ENCODE results near the gene GTPBP8. TPM values are rescaled to one million over a fixed set of nuclear protein-coding genes. Genes with fewer than 3 reads are reported as not detected.

Gene GTPBP8
- total and polyA plus RNA-seq, 12 donors: 4.5 to 39.6 (median 18.1) TPM

DNA sequence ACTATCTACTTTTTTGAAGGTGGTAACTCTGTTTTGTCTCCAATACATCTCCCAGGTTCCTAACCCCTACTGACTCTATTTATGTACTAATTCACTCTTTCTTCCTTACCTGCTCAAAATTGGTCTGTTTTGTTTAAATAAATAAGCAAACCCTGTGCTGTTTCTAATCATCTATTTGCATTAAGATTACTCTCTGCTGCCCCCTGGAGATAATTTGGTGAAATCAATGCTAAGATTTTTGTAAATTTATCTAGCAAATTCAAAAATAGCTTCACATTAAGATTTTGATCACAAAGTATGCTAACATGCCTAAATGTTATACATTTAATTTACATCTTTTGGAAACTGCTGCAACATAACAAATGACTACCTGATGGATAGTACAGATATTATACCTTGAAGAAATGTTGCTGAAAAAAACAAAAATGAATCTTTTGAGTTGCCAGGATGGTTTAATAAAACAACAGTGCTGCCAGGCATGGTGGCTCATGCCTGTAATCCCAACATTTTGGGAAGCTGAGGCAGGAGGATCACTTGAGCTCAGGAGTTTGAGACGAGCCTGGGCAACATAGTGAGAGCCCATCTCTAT lies 11.4 kb upstream of the GTPBP8 start:
- H3K4me3 ChIP-seq: no peak overlapping the region
- intact Hi-C loops (cut with DNase I): loop anchor here (5.0 to 10.0 kb wide), 2 partner anchors 242 to 245 kb away; no protein-coding TSS in a partner anchor
- H3K4me1 ChIP-seq (replicated peaks in 1 of 2): no peaks in the 10 kb centered on the region
- H3K36me3 ChIP-seq (replicated peaks in 1 of 2): no peaks in the 10 kb centered on the region
- H3K27ac ChIP-seq: no peak overlapping the region
- TF ChIP-seq, protein P1, sequence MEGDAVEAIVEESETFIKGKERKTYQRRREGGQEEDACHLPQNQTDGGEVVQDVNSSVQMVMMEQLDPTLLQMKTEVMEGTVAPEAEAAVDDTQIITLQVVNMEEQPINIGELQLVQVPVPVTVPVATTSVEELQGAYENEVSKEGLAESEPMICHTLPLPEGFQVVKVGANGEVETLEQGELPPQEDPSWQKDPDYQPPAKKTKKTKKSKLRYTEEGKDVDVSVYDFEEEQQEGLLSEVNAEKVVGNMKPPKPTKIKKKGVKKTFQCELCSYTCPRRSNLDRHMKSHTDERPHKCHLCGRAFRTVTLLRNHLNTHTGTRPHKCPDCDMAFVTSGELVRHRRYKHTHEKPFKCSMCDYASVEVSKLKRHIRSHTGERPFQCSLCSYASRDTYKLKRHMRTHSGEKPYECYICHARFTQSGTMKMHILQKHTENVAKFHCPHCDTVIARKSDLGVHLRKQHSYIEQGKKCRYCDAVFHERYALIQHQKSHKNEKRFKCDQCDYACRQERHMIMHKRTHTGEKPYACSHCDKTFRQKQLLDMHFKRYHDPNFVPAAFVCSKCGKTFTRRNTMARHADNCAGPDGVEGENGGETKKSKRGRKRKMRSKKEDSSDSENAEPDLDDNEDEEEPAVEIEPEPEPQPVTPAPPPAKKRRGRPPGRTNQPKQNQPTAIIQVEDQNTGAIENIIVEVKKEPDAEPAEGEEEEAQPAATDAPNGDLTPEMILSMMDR (IDR thresholded peaks at IDR 0.05): peak; percentile 54 to 76 (median 72)
- TF ChIP-seq POLR2A (IDR thresholded peaks at IDR 0.05): no peak
- no peak for DNase-seq
- WGBS, 4 donors: 57 to 72% (median 61%) methylated on average over 1 of the region's 1 CpG
- no peaks in the 10 kb centered on the region for H3K9me3 ChIP-seq (replicated peaks in 1 of 3)
- H3K27me3 ChIP-seq: no peaks in the 10 kb centered on the region

DNA sequence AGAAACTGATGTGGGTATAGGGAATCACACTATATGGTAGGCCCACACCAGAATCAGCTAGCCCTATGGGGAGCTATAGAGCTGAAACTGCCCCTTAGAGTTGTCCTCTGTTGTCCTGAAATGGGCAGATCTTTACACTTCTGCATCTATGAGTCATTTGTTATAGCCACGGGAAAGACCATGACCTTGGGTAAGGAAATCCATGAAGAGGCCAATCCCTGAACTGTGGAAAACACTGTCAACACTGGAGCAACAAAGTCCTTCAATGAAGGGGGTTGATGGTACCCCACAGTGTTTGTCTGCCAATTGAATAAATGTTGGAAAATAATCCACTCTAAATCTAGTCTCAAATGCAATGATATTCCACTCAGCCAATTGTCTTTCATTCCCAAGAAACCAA lies 10.7 kb upstream of the GTPBP8 start:
- no peak overlapping the region for H3K4me3 ChIP-seq
- WGBS, 4 donors: 0 to 17% (median 15%) methylated on average over 1 of the region's 1 CpG
- intact Hi-C loops (cut with DNase I): loop anchor here in 1 of 2 donors (10.0 kb wide), 1 partner anchor 335 kb away; the partner anchor contains the start of gene CCDC80
- TF ChIP-seq, protein P1 (IDR thresholded peaks at IDR 0.05): no peak
- TF ChIP-seq POLR2A (IDR thresholded peaks at IDR 0.05): no peak
- H3K36me3 ChIP-seq (replicated peaks in 1 of 2): no peaks in the 10 kb centered on the region
- H3K27ac ChIP-seq: no peak overlapping the region
- H3K27me3 ChIP-seq: no peaks in the 10 kb centered on the region
- no peak for DNase-seq
- no peaks in the 10 kb centered on the region for H3K9me3 ChIP-seq (replicated peaks in 1 of 3)
- H3K4me1 ChIP-seq (replicated peaks in 1 of 2): no peaks in the 10 kb centered on the region

DNA sequence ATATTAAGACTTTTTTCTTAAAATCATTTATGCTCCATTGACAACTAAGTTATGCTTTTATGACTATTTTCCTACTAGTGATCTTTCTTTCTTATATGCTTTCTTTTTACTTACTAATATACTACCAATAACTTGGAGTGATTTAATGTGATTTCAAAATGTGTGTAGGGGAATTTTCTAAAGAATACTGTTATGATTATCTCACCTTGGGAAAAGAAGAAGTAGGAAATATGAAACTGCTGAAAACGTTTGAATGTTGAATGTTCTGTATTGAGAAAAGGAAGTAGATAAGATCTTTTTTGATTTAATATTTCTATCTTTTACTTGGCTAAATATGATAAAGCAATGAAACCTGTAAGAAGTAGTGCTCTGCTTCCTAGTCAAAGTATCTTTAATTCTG lies 8.1 kb upstream of the GTPBP8 start:
- Histone ChIP-seq H3K4me3 (no peak overlapping the region), H3K9me3 (replicated peaks in 1 of 3) (no peaks in the 10 kb centered on the region), H3K4me1 (replicated peaks in 1 of 2) (no peaks in the 10 kb centered on the region), H3K27ac (no peak overlapping the region), H3K27me3 (no peaks in the 10 kb centered on the region), H3K36me3 (replicated peaks in 1 of 2) (no peaks in the 10 kb centered on the region)
- TF ChIP-seq, protein P1 (IDR thresholded peaks at IDR 0.05): no peak
- no peak for TF ChIP-seq POLR2A (IDR thresholded peaks at IDR 0.05)
- intact Hi-C loops (cut with DNase I): loop anchor here in 1 of 2 donors (10.0 kb wide), 1 partner anchor 338 kb away; the partner anchor contains the start of gene CCDC80
- DNase-seq: no peak
- WGBS, 4 donors: 16 to 29% (median 23%) methylated on average over 1 of the region's 1 CpG

DNA sequence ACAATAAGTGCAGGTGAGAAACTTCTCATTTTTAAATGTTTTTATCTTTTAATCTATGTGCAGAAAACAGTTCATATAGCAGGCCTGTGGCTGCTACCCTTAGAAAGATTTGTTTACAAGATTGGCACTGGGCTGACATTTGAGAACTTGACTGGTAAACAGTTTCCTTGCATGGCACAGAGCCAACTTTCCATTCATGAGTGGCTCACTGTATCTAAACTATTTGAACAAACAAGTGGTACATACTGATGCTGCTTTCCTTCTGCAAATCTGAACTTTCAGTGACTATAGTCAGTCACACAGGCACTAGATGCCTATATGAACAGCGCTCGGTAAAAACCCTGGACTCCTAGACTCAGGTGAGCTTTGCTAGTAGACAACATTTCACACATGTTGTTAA lies 6.3 kb upstream of the GTPBP8 start:
- intact Hi-C loops (cut with DNase I): loop anchor here in 1 of 2 donors (10.0 kb wide), 1 partner anchor 340 kb away; the partner anchor contains the start of gene CCDC80
- no peak overlapping the region for H3K27ac ChIP-seq

More for the DNA sequence above, 6.3 kb upstream of the GTPBP8 start:
- TF ChIP-seq POLR2A (IDR thresholded peaks at IDR 0.05): no peak
- TF ChIP-seq, protein P1 (IDR thresholded peaks at IDR 0.05): no peak
- Histone ChIP-seq H3K36me3 (replicated peaks in 1 of 2) (no peaks in the 10 kb centered on the region), H3K4me1 (replicated peaks in 1 of 2) (no peaks in the 10 kb centered on the region), H3K4me3 (no peak overlapping the region), H3K27me3 (no peaks in the 10 kb centered on the region), H3K9me3 (replicated peaks in 1 of 3) (no peaks in the 10 kb centered on the region)
- peak in 2 of 7 donors; percentile 19 to 20 for DNase-seq
- 88 to 93% (median 91%) methylated on average over 2 of the region's 2 CpGs for WGBS, 4 donors

Data from adrenal gland (tissue), 12 donors.